Tibial artery (tissue), 4 donors: Measurements from ENCODE around the gene KDR.

Source experiments
- DNase-seq, 2 donors: peaks; one replicate each; pipeline ENCODE4 v3.0.0-alpha.2; 2019
- H3K27ac ChIP-seq, 2 donors: fragments of 200-600 bp; sonication (generic) in 1 of 2; 1 replicate in 1 of 2; 2 replicates in 1 of 2; pipeline ENCODE4 v1.5.1; 2018 to 2019; ENCODE audit warnings: mild to moderate bottlenecking in 1 of 2
- H3K27me3 ChIP-seq, 2 donors: fragments of 200-600 bp; sonication (generic) in 1 of 2; one replicate each; pipeline versions ENCODE4 v1.5.1 to v1.6.0; 2016 to 2019
- H3K36me3 ChIP-seq, 3 donors: fragments of 200-600 bp; sonication (generic) in 2 of 3; one replicate each; pipeline ENCODE4 v1.5.1; 2016 to 2019; ENCODE audit warnings: mild to moderate bottlenecking in 2 of 3
- H3K4me1 ChIP-seq, 4 donors: fragments of 200-600 bp; sonication (generic) in 2 of 4; 1 replicate in 3 of 4; 2 replicates in 1 of 4; pipeline ENCODE4 v1.5.1; 2016 to 2019
- H3K4me3 ChIP-seq, 2 donors: fragments of 200-600 bp; sonication (generic) in 1 of 2; 1 replicate in 1 of 2; 2 replicates in 1 of 2; pipeline ENCODE4 v1.5.1; 2018 to 2019; ENCODE audit warnings: mild to moderate bottlenecking in 2 of 2
- H3K9me3 ChIP-seq, 3 donors: fragments of 200-600 bp; sonication (generic) in 1 of 3; one replicate each; pipeline ENCODE4 v1.5.1; 2016 to 2019
- CTCF ChIP-seq, 2 experiments: fragments of 200-600 bp in 1 of 2; fragments of 450-650 bp in 1 of 2; IDR thresholded peaks; one replicate each; pipeline ENCODE4 v1.5.1; 2017 to 2019; ENCODE audit warnings: antibody characterized with exemption in 2 of 2, mild to moderate bottlenecking in 1 of 2, moderate library complexity in 1 of 2
- intact Hi-C: fragments of 100-400 bp; cut with DNase I; formaldehyde crosslinking; loops from one replicate; pipeline ENCODE4 v1.15.0; 2023; ENCODE audit warnings: low total_unique reads

Gene KDR

GRCh38 chr4:55075376-55075775, 50.0 kb downstream of the KDR start:
- DNase-seq: no peak
- Histone ChIP-seq H3K4me1 (no peaks in the 10 kb centered on the region), H3K4me3 (no peak overlapping the region), H3K27me3 (no peaks in the 10 kb centered on the region), H3K9me3 (no peaks in the 10 kb centered on the region), H3K36me3 (peaks cover 0 to 11% (median 8%) of the 10 kb centered on the region in 3 donors), H3K27ac (no peak overlapping the region)
- intact Hi-C loops: no loop called here
- no peak for TF ChIP-seq CTCF (IDR thresholded peaks at IDR 0.05)

- DNase-seq: no peak
- Histone ChIP-seq H3K27me3 (no peaks in the 10 kb centered on the region), H3K4me3 (no peak overlapping the region), H3K27ac (no peak overlapping the region), H3K36me3 (peaks cover 0 to 7% (median 3%) of the 10 kb centered on the region in 3 donors), H3K9me3 (no peaks in the 10 kb centered on the region), H3K4me1 (no peaks in the 10 kb centered on the region)
- intact Hi-C loops: no loop called here
- no peak for TF ChIP-seq CTCF (IDR thresholded peaks at IDR 0.05)
Measured at GRCh38 chr4:55074386-55074785, 51.0 kb downstream of the KDR start.

GRCh38 chr4:55071951-55072350, 53.4 kb downstream of the KDR start:
- Histone ChIP-seq H3K36me3 (no peaks in the 10 kb centered on the region), H3K27me3 (no peaks in the 10 kb centered on the region), H3K27ac (no peak overlapping the region), H3K4me1 (no peaks in the 10 kb centered on the region), H3K4me3 (no peak overlapping the region), H3K9me3 (no peaks in the 10 kb centered on the region)
- intact Hi-C loops: no loop called here
- no peak for DNase-seq
- no peak for TF ChIP-seq CTCF (IDR thresholded peaks at IDR 0.05)

GRCh38 chr4:55069248-55069647, 56.1 kb downstream of the KDR start:
- Histone ChIP-seq H3K36me3 (no peaks in the 10 kb centered on the region), H3K4me3 (no peak overlapping the region), H3K27ac (no peak overlapping the region), H3K9me3 (no peaks in the 10 kb centered on the region), H3K27me3 (no peaks in the 10 kb centered on the region), H3K4me1 (no peaks in the 10 kb centered on the region)
- DNase-seq: no peak
- intact Hi-C loops: no loop called here
- TF ChIP-seq CTCF (IDR thresholded peaks at IDR 0.05): no peak

GRCh38 chr4:55068522-55068921, 56.9 kb downstream of the KDR start:
- no peak overlapping the region for H3K27ac ChIP-seq
- no peaks in the 10 kb centered on the region for H3K9me3 ChIP-seq
- no peaks in the 10 kb centered on the region for H3K4me1 ChIP-seq
- no peak for TF ChIP-seq CTCF (IDR thresholded peaks at IDR 0.05)
- H3K27me3 ChIP-seq: no peaks in the 10 kb centered on the region
- DNase-seq: no peak
- intact Hi-C loops: no loop called here
- no peaks in the 10 kb centered on the region for H3K36me3 ChIP-seq
- H3K4me3 ChIP-seq: no peak overlapping the region

GRCh38 chr4:55066018-55066417, 59.4 kb downstream of the KDR start:
- intact Hi-C loops: no loop called here
- no peak for DNase-seq
- Histone ChIP-seq H3K4me3 (no peak overlapping the region), H3K4me1 (no peaks in the 10 kb centered on the region), H3K9me3 (no peaks in the 10 kb centered on the region), H3K27me3 (no peaks in the 10 kb centered on the region), H3K36me3 (no peaks in the 10 kb centered on the region), H3K27ac (no peak overlapping the region)
- TF ChIP-seq CTCF (IDR thresholded peaks at IDR 0.05): no peak
